Activated CD4-positive, alpha-beta T cell treated with anti-CD3 and anti-CD28 coated beads for 24 hours (primary cell): ENCODE results near the gene ANGPT4.
"Not testable (repeated sequence)": the region's sequence is repeated elsewhere in the genome, so short reads cannot be mapped to it uniquely, and the experiment has no call there.

Experiments
- DNase-seq, 2 donors: peaks; one replicate each; pipeline ENCODE4 v3.0.0-alpha.2; 2020; ENCODE audit warnings: low read depth in 2 of 2

Gene ANGPT4

GRCh38 chr20:873875-874607, 42.1 kb downstream of the ANGPT4 start:
- no peak for DNase-seq

DNA sequence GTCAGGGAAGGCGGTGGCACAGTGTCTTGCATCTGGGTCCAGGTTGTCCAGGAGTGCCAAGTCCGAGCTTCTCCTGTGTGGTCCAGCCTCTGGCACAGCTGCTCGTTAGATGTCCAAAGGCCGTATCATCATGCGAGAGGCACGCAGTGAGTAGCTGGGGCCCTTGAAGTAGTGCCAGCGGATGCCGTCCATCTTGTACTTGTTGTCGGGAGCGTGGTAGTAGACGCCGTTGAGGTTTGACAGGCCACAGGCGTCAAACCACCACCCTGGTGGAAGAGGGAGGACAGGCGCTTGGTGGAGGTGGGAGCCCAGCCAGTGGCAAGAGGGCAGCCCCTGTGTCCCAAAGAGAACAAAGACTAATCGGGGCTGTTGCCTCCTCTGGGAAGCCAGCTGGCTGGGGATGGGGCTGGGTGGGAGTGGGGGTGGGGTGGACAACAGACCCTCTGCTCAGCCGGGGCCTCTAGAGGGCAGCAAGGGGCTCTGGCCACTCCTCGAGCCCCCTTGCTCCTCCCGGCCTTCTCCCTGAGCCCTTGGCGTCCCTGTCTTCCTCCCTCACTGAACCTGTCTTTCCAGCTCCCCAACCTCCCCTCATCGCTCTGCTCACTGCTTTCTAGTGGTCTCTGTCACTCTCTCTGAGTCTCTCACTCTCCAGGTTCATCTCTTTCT, 43.1 kb downstream of the ANGPT4 start:
- DNase-seq = no peak

- DNase-seq = no peak
These were observed 44.2 kb downstream of the ANGPT4 start for GRCh38 chr20:871948-872347.

- no peak for DNase-seq
These were observed 44.7 kb downstream of the ANGPT4 start for GRCh38 chr20:871436-871835.

- no peak for DNase-seq
These were observed 45.4 kb downstream of the ANGPT4 start for GRCh38 chr20:870758-871157.

DNA sequence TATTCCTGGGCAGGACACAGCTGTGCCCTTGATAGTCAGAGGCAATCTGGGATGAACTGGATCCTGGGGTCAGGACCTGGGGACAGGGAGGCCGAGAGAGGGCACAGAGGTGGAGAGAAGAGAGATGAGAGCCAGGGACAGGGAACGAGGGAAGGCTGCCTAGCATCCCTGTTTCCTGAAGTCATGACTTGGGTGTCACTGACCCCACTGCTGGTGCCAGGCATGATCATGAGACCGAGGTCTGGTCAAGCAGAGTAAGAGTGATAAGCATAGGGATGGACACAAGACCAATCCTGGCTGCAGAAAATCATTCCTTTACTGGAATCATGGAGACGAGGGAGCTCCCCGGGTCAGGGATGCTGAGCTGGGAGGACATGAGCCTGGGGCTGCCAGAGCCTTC, 46.5 kb downstream of the ANGPT4 start:
- no peak for DNase-seq

DNA sequence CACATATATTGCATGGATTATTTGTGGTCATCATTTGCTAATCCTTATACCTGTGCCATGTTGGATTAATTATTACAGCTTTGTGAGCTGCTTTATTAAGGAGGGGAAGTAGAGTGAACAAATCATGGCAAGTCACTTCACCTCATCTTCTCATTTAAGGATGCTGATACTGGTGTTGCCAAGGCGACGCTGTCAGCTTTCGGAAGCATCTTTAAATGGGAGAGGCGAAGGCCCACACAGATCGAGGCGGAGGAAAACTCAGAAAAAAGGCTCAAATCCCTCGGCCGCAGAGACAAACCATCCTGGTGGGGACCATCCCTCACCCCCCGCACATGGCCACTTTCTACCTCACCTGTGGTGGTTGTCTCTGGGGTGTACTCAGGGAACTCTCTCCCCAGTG, 47.9 kb downstream of the ANGPT4 start:
- DNase-seq = no peak

- DNase-seq = no peak
These were observed 50.7 kb downstream of the ANGPT4 start for GRCh38 chr20:865440-865839.

DNA sequence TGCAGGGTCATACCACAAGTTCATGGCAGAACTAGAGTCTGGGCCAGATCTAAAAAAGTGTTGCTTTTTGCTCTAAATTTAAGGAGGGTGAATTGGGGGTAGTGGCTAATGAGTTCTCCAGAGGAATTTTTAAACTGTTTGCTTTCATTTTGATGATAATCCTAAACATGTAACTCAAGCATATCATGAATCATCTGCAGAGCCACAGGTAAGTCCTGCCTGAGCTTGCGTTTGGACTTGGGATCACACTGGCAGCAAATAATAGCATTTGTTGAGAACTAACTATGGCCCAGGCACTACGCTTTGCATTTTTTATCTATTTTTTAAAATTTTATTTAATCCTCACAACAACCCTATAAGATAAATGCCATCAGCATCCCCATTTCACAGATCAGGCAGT, 55.2 kb downstream of the ANGPT4 start:
- no peak for DNase-seq

GRCh38 chr20:859751-860231, 56.3 kb downstream of the ANGPT4 start:
- DNase-seq = no peak

DNA sequence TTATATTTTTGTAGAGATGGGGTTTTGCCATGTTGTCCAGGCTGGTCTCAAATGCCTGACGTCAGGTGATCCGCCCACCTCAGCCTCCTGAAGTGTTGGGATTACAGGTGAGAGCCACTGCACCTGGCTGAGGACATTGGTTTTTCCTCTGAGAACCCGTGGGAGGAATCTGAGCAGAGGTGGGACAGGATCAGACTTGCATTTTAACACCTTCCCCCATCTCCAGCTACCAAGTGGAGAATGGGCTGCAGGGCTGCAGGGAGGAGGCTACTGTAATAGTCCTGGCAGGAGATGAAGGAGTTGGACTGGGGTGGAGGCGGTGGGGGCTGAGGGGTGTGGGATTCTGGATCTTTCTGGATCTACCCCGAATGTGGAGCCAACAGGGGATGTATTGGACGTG, 58.1 kb downstream of the ANGPT4 start:
- no peak for DNase-seq

GRCh38 chr20:856361-856775, 59.8 kb downstream of the ANGPT4 start:
- no peak for DNase-seq

- no peak for DNase-seq
These were observed 60.4 kb downstream of the ANGPT4 start for GRCh38 chr20:855466-856360.

GRCh38 chr20:854601-855000, 61.5 kb downstream of the ANGPT4 start:
- DNase-seq = no peak

DNA sequence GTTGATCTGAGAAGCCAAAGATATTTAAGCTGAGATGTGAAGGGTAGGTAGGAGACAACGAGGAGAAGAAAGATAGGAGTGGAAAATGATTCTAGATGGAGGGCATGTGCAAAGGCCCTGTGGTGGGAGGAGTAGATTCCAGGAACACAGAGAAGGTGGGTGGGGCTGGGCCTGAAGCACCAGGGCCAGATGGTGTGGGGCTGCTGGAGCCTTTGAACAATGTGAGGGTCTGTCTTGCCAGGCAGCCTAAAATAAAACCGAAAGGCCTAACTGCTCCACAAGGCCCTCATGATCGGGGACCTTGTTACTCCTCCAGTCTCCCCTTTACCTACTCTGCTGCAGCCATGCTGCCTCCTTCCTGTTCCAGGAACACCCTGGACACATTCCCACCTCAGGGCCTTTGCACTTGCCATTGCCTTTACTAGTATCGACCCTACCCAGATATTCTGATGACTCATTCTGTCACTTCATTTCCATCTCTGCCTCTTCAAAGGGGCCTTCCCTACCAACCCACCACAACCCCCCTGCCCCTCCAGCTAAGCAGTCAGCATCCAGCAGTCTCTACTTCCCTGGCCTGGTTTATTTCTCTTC, 62.6 kb downstream of the ANGPT4 start:
- no peak for DNase-seq

DNA sequence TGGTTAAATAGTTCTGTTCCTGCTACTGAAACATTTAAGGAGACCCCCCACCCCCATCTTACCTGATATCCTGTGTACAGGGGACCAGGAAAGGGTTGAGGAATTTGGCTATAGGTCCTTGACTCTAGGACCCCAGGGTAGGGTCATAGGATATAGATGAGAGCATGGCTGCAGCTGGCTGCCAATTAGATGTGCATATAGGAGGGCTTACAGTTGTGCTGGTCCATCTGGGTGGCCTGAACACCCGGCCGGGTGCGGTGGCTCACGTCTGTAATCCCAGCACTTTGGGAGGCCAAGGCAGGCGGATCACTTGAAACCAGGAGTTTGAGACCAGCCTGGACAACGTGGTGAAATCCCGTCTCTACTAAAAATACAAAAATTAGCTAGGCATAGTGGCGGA, 67.4 kb downstream of the ANGPT4 start:
- DNase-seq = not testable (repeated sequence)

- DNase-seq = no peak
These were observed 67.9 kb downstream of the ANGPT4 start for GRCh38 chr20:848193-848592.

- no peak for DNase-seq
These were observed 69.2 kb downstream of the ANGPT4 start for GRCh38 chr20:846894-847278.

GRCh38 chr20:845941-846893, 69.9 kb downstream of the ANGPT4 start:
- no peak for DNase-seq

GRCh38 chr20:845226-845868, 70.8 kb downstream of the ANGPT4 start:
- DNase-seq = no peak
